Measurements from ENCODE around the gene HBP1. TPM values are rescaled to one million over a fixed set of nuclear protein-coding genes. Genes with fewer than 3 reads are reported as not detected.

HBP1 gene
- polyA plus RNA-seq, 2 of the 4 experiments (the other 2 are of a cell fraction) = 28.9 to 52.4 TPM

GRCh38 chr7:107248551-107249316, 79.9 kb downstream of the HBP1 start:
- Histone ChIP-seq H3K27ac (no peak overlapping the region), H3K4me3 (no peak overlapping the region), H3K9me3 (no peaks in the 10 kb centered on the region), H3K4me1 (no peaks in the 10 kb centered on the region), H3K4me2 (no peak overlapping the region)
- POLR2A ChIA-PET = no interaction called here
- FAIRE-seq (no peak), ATAC-seq (no peak), DNase-seq (ENCODE audit: low read depth in 1 of 2, low spot score in 1 of 2) (no peak)
- CTCF ChIA-PET = interaction anchor here (0.6 to 1.5 kb wide), 2 partner anchors 8 to 477 kb away, joined by 5 read pairs; no protein-coding TSS in a partner anchor
- TF ChIP-seq CBX2 (IDR thresholded peaks at IDR 0.05; ENCODE audit: borderline replicate concordance, low read depth) = no peak
- no peak for TF ChIP-seq MAZ (IDR thresholded peaks at IDR 0.05; ENCODE audit: borderline replicate concordance, low read depth, low read length)
- no peak for TF ChIP-seq HDAC2 (IDR thresholded peaks at IDR 0.05)
- no peak for TF ChIP-seq MAFK (IDR thresholded peaks at IDR 0.05; ENCODE audit: partially characterized antibody)
- TF ChIP-seq, protein P1, sequence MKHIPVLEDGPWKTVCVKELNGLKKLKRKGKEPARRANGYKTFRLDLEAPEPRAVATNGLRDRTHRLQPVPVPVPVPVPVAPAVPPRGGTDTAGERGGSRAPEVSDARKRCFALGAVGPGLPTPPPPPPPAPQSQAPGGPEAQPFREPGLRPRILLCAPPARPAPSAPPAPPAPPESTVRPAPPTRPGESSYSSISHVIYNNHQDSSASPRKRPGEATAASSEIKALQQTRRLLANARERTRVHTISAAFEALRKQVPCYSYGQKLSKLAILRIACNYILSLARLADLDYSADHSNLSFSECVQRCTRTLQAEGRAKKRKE (CRISPR knock-in tag; IDR thresholded peaks at IDR 0.05; ENCODE audit: low read depth) = no peak
- TF ChIP-seq FOSB (CRISPR knock-in tag; IDR thresholded peaks at IDR 0.05) = no peak
- TF ChIP-seq, protein P2, sequence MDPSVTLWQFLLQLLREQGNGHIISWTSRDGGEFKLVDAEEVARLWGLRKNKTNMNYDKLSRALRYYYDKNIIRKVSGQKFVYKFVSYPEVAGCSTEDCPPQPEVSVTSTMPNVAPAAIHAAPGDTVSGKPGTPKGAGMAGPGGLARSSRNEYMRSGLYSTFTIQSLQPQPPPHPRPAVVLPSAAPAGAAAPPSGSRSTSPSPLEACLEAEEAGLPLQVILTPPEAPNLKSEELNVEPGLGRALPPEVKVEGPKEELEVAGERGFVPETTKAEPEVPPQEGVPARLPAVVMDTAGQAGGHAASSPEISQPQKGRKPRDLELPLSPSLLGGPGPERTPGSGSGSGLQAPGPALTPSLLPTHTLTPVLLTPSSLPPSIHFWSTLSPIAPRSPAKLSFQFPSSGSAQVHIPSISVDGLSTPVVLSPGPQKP (IDR thresholded peaks at IDR 0.05; ENCODE audit: low read depth, low read length) = no peak
- TF ChIP-seq MYC (IDR thresholded peaks at IDR 0.05; ENCODE audit: borderline replicate concordance, low read length) = no peak
- no peak for TF ChIP-seq SMC3 (IDR thresholded peaks at IDR 0.05)
- no peak for TF ChIP-seq RFX5 (IDR thresholded peaks at IDR 0.05)
- TF ChIP-seq HOXA7 (CRISPR knock-in tag; IDR thresholded peaks at IDR 0.05) = no peak
- no peak for TF ChIP-seq RNF2 (IDR thresholded peaks at IDR 0.05; ENCODE audit: borderline replicate concordance, low read depth)
- TF ChIP-seq, protein P3, sequence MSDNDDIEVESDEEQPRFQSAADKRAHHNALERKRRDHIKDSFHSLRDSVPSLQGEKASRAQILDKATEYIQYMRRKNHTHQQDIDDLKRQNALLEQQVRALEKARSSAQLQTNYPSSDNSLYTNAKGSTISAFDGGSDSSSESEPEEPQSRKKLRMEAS (IDR thresholded peaks at IDR 0.05) = no peak
- no peak for TF ChIP-seq TFCP2L1 (CRISPR knock-in tag; IDR thresholded peaks at IDR 0.05)
- no peak for TF ChIP-seq GATA3 (IDR thresholded peaks at IDR 0.05; ENCODE audit: borderline replicate concordance)
- 91% methylated on average over 5 of the region's 5 CpGs for WGBS (ENCODE audit: missing lambda C conversion rate)

DNA sequence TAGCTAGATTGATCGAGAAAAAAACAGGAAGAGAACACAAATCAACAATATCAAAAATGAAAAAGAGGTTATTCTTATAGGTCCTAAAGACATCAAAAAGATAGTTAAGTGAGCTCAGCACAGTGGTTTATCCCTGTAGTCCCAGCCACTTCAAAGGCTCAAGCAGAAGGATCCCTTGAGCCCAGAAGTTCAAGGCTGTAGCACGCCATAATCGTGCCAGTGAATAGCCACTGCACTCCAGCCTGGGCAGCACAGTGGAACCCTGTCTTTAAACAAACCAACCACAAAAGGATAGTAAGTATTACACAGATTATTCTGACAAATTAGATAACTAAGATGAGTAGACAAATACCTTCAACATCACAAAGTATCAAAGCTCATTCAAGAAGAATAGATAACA, 83.2 kb downstream of the HBP1 start:
- Histone ChIP-seq H3K27ac (no peak overlapping the region), H3K4me3 (no peak overlapping the region), H3K9me3 (no peaks in the 10 kb centered on the region), H3K4me2 (no peak overlapping the region), H3K4me1 (no peaks in the 10 kb centered on the region)
- ChIA-PET POLR2A (no interaction called here), CTCF (interaction anchor here (0.8 kb wide), 2 partner anchors 27 to 135 kb away, joined by 3 read pairs; no protein-coding TSS in a partner anchor)
- TF ChIP-seq TP53 (CRISPR knock-in tag; IDR thresholded peaks at IDR 0.05) (no peak), NFE2L2 (conservative IDR thresholded peaks at IDR 0.05; ENCODE audit: low read length) (no peak), HES2 (IDR thresholded peaks at IDR 0.05) (no peak), JUN (IDR thresholded peaks at IDR 0.05) (no peak)
- 93% methylated on average over 3 of the region's 3 CpGs for whole genome bisulfite sequencing (ENCODE audit: missing lambda C conversion rate)
- ATAC-seq = no peak
- FAIRE-seq = no peak
- DNase-seq (ENCODE audit: low read depth in 1 of 2, low spot score in 1 of 2) = no peak

Other genes with a start within 250 kb of the HBP1 start
- gene PRKAR2B, start 124.3 kb upstream of the HBP1 start, polyA plus RNA-seq (2011; rRNA removed) = 2.9 and 4.4 TPM in 2 replicates
- 2.7 to 3.6 TPM (median 3.0 TPM) in 3 replicates for gene PRKAR2B, start 124.3 kb upstream of the HBP1 start, polyA plus RNA-seq (2017; fragmentation: RNase III; extraction: RNeasy Plus Mini Kit Qiagen cat#74134 plus additional on column Dnase treatment)

All from A549 (cell line).